ENCODE measurements around the gene NXN.

NXN gene

DNA sequence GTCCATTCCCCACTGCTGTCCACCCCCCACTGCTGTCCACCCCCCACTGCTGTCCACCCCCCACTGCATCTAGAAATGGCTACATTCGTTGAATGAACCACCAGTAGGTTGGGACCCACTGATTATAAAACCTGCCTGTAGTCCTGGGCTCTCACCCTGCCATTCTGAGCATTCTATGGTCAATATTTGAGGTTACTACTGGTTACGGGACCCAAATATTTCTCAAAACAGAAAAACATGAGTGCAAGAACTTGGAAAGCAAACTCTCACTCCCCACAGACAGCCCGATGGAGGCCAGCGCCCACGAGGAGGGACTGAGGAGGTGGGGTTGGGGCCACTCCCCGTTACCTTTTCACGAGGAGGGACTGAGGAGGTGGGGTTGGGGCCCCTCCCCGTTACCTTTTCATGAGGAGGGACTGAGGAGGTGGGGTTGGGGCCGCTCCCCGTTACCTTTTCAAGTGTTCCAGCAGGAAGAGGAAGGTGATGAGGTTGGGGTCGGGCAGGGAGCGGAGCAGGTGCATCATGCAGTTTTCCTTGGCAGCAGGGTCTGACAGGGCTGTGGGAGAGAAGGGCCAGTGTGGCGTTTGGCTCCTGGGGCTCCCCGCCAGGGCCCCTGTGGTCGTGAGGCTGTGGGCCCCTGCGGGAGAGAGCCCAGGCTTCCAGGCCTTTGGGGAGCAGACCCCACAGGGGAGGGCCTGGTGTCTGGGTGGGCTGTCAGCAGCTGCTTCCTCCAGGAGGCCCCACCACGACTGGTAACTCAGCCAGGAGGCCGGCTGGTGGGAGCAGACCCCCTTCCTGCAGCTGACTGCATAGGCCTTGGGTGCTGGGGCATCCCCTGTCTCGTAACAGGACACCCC is 29.9 kb upstream of the NXN start:
- H3K9me2 ChIP-seq (replicated peaks; ENCODE audit: control insufficient read depth, low read length): no peaks in the 10 kb centered on the region
- no peak for TF ChIP-seq CTCF (IDR thresholded peaks at IDR 0.05; ENCODE audit: low read depth, low read length, poor library complexity, severe bottlenecking)
- H3K4me1 ChIP-seq (ENCODE audit: control insufficient read depth, low read length): no peaks in the 10 kb centered on the region
- no peaks in the 10 kb centered on the region for H3K79me2 ChIP-seq (ENCODE audit: control insufficient read depth, low read length)
- no peaks in the 10 kb centered on the region for H3K27me3 ChIP-seq (ENCODE audit: control insufficient read depth, low read length)
- 0 out of 2 replicates have a peak, but pooled peaks cover 2% of the 10 kb centered on the region for H4K20me1 ChIP-seq (ENCODE audit: control insufficient read depth, insufficient read depth, low read depth, low read length)
- H3F3A ChIP-seq (ENCODE audit: control insufficient read depth, insufficient read depth): no peaks in the 10 kb centered on the region
- peaks cover 85% of the 10 kb centered on the region for H3K36me3 ChIP-seq (ENCODE audit: control insufficient read depth, low read length)
- no peak overlapping the region for H3K27ac ChIP-seq (ENCODE audit: low read depth, low read length)
- no peak overlapping the region for H3K4me3 ChIP-seq (ENCODE audit: low read length)
- no peaks in the 10 kb centered on the region for H3K9me3 ChIP-seq (ENCODE audit: control insufficient read depth, insufficient read depth, low read length)
- H3K4me2 ChIP-seq (ENCODE audit: low read length): no peak overlapping the region

- H3F3A ChIP-seq (ENCODE audit: control insufficient read depth, insufficient read depth): no peaks in the 10 kb centered on the region
- no peaks in the 10 kb centered on the region for H3K79me2 ChIP-seq (ENCODE audit: control insufficient read depth, low read length)
- H3K4me2 ChIP-seq (ENCODE audit: low read length): no peak overlapping the region
- TF ChIP-seq EZH2phosphoT487 (IDR thresholded peaks at IDR 0.05; ENCODE audit: borderline replicate concordance, low read length): no peak
- no peak for TF ChIP-seq CTCF (IDR thresholded peaks at IDR 0.05; ENCODE audit: low read depth, low read length, poor library complexity, severe bottlenecking)
- H3K27me3 ChIP-seq (ENCODE audit: control insufficient read depth, low read length): no peaks in the 10 kb centered on the region
- no peak overlapping the region for H3K4me3 ChIP-seq (ENCODE audit: low read length)
- H3K36me3 ChIP-seq (ENCODE audit: control insufficient read depth, low read length): peaks cover 92% of the 10 kb centered on the region
- no peak overlapping the region for H3K27ac ChIP-seq (ENCODE audit: low read depth, low read length)
- H3K4me1 ChIP-seq (ENCODE audit: control insufficient read depth, low read length): no peaks in the 10 kb centered on the region
- peaks cover 2% of the 10 kb centered on the region; the same call in 1 of the 2 replicates for H4K20me1 ChIP-seq (ENCODE audit: control insufficient read depth, insufficient read depth, low read depth, low read length)
- no peaks in the 10 kb centered on the region for H3K9me3 ChIP-seq (ENCODE audit: control insufficient read depth, insufficient read depth, low read length)
- H3K9me2 ChIP-seq (replicated peaks; ENCODE audit: control insufficient read depth, low read length): no peaks in the 10 kb centered on the region
These were observed 28.6 kb upstream of the NXN start for GRCh38 chr17:1008008-1008761.

- no peaks in the 10 kb centered on the region for H3K4me1 ChIP-seq (ENCODE audit: control insufficient read depth, low read length)
- no peak overlapping the region for H3K4me2 ChIP-seq (ENCODE audit: low read length)
- TF ChIP-seq CTCF (IDR thresholded peaks at IDR 0.05; ENCODE audit: low read depth, low read length, poor library complexity, severe bottlenecking): no peak
- no peak for TF ChIP-seq EZH2phosphoT487 (IDR thresholded peaks at IDR 0.05; ENCODE audit: borderline replicate concordance, low read length)
These were observed 27.9 kb upstream of the NXN start for GRCh38 chr17:1007310-1008007.

More at GRCh38 chr17:1007310-1008007, 27.9 kb upstream of the NXN start:
- Histone ChIP-seq H3K9me3 (ENCODE audit: control insufficient read depth, insufficient read depth, low read length) (no peaks in the 10 kb centered on the region), H3K9me2 (replicated peaks; ENCODE audit: control insufficient read depth, low read length) (no peaks in the 10 kb centered on the region), H3F3A (ENCODE audit: control insufficient read depth, insufficient read depth) (no peaks in the 10 kb centered on the region), H3K79me2 (ENCODE audit: control insufficient read depth, low read length) (no peaks in the 10 kb centered on the region), H3K4me3 (ENCODE audit: low read length) (no peak overlapping the region), H4K20me1 (ENCODE audit: control insufficient read depth, insufficient read depth, low read depth, low read length) (peaks cover 6% of the 10 kb centered on the region; the same call in 1 of the 2 replicates), H3K36me3 (ENCODE audit: control insufficient read depth, low read length) (peaks cover 95% of the 10 kb centered on the region), H3K27ac (ENCODE audit: low read depth, low read length) (no peak overlapping the region), H3K27me3 (ENCODE audit: control insufficient read depth, low read length) (no peaks in the 10 kb centered on the region)
